B cell (primary cell): ENCODE results near the gene KCNK2. TPM values are rescaled to one million over a fixed set of nuclear protein-coding genes. Genes with fewer than 3 reads are reported as not detected.

ENCODE experiments used
- ATAC-seq: fragments of 200-7000 bp; cut with Tn5 transposase; one replicate; pipeline ENCODE4 v1.10.0; 2021; ENCODE audit warnings: low read depth, mild to moderate bottlenecking, moderate number of reproducible peaks, moderate library complexity
- CTCF ChIA-PET: fragments of 350-600 bp; sonication (Branson Sonifier 250); formaldehyde crosslinking; loops from one replicate; lab custom pipeline; 2021; ENCODE audit warnings: antibody characterized with exemption, inconsistent platforms; lab: Charles Lee
- POLR2A ChIA-PET: fragments of 350-600 bp; sonication (Branson Sonifier 250); formaldehyde crosslinking; loops from one replicate; lab custom pipeline; 2021; ENCODE audit warnings: antibody characterized with exemption; lab: Charles Lee
- DNase-seq: peaks from one replicate; pipeline ENCODE4 v3.0.0; 2013
- H2AFZ ChIP-seq: 2 replicates; pipeline ENCODE4 v1.6.1; 2012; ENCODE audit warnings: mild to moderate bottlenecking, low read depth, low read length; ENCODE audit not compliant: insufficient read depth, poor library complexity, severe bottlenecking
- H3K27ac ChIP-seq, 2 donors: 1 replicate in 1 of 2; 2 replicates in 1 of 2; pipeline ENCODE4 v1.5.1; 2012 to 2013; ENCODE audit warnings: low read length in 2 of 2, mild to moderate bottlenecking in 2 of 2, moderate library complexity in 1 of 2
- H3K27me3 ChIP-seq, 4 experiments: fragments of 200-600 bp in 1 of 4; sonication (generic) in 1 of 4; replicated peaks in 1 of 4; 1 replicate in 2 of 4; 2 replicates in 2 of 4; pipeline versions ENCODE4 v1.6.1 to v1.7.0; 2013 to 2016; ENCODE audit warnings: low read length in 3 of 4, mild to moderate bottlenecking in 2 of 4, mixed read lengths in 1 of 4, moderate library complexity in 1 of 4; ENCODE audit not compliant: insufficient read depth in 4 of 4, control insufficient read depth in 3 of 4; ENCODE audit errors: control extremely low read depth in 1 of 4
- H3K36me3 ChIP-seq, 2 experiments: replicated peaks in 1 of 2; 1 replicate in 1 of 2; 2 replicates in 1 of 2; pipeline versions ENCODE4 v1.6.1 to v1.7.1; 2013; ENCODE audit warnings: low read length in 1 of 2; ENCODE audit not compliant: insufficient read depth in 2 of 2, control insufficient read depth in 1 of 2; ENCODE audit errors: control extremely low read depth in 1 of 2, extremely low read depth in 1 of 2
- H3K4me1 ChIP-seq, 2 donors: fragments of 200-600 bp in 1 of 2; sonication (generic) in 1 of 2; 1 replicate in 1 of 2; 2 replicates in 1 of 2; pipeline versions ENCODE4 v1.5.1 to v1.6.1; 2013 to 2017; ENCODE audit warnings: low read length in 2 of 2; ENCODE audit not compliant: control insufficient read depth in 2 of 2, insufficient read depth in 2 of 2
- H3K4me2 ChIP-seq: replicated peaks from 2 replicates; pipeline ENCODE3; 2012; ENCODE audit warnings: mild to moderate bottlenecking, low read depth, low read length; ENCODE audit not compliant: poor library complexity, severe bottlenecking
- H3K4me3 ChIP-seq, 5 experiments: fragments of 200-600 bp in 1 of 5; sonication (generic) in 1 of 5; 1 replicate in 3 of 5; 2 replicates in 2 of 5; pipeline versions ENCODE4 v1.5.1 to v1.7.0; 2011 to 2016; ENCODE audit warnings: low read length in 4 of 5, mild to moderate bottlenecking in 4 of 5, low read depth in 2 of 5, control low read depth in 1 of 5, moderate library complexity in 1 of 5; ENCODE audit not compliant: insufficient read depth in 1 of 5; ENCODE audit errors: control extremely low read depth in 1 of 5, extremely low read depth in 1 of 5
- H3K79me2 ChIP-seq: fragments of 200-600 bp; sonication (generic); one replicate; pipeline ENCODE4 v1.6.0; 2016; ENCODE audit warnings: low read length; ENCODE audit not compliant: control insufficient read depth, insufficient read depth
- H3K9ac ChIP-seq: fragments of 200-600 bp; sonication (generic); 2 replicates; pipeline ENCODE4 v1.6.1; 2017; ENCODE audit warnings: mild to moderate bottlenecking, low read length, moderate library complexity
- H3K9me3 ChIP-seq, 3 donors: one replicate each; pipeline versions ENCODE4 v1.6.1 to v1.7.1; 2013; ENCODE audit warnings: low read length in 2 of 3; ENCODE audit not compliant: control insufficient read depth in 2 of 3, insufficient read depth in 1 of 3; ENCODE audit errors: control extremely low read depth in 1 of 3
- H4K20me1 ChIP-seq: 2 replicates; pipeline ENCODE4 v1.6.0; 2012; ENCODE audit warnings: mild to moderate bottlenecking, low read length; ENCODE audit not compliant: insufficient read depth, control insufficient read depth, poor library complexity, severe bottlenecking
- H3K27ac Mint-ChIP-seq: one replicate; pipeline ENCODE4 v1.8.0; 2021; ENCODE audit warnings: mixed read lengths
- H3K27me3 Mint-ChIP-seq: one replicate; pipeline ENCODE4 v1.8.0; 2021; ENCODE audit warnings: mixed read lengths
- H3K4me1 Mint-ChIP-seq: one replicate; pipeline ENCODE4 v1.8.0; 2021; ENCODE audit warnings: mixed read lengths
- H3K4me3 Mint-ChIP-seq: one replicate; pipeline ENCODE4 v1.8.0; 2021; ENCODE audit warnings: mixed read lengths
- H3K9me3 Mint-ChIP-seq: one replicate; pipeline ENCODE4 v1.8.0; 2022; ENCODE audit warnings: mixed read lengths; ENCODE audit not compliant: insufficient read depth
- EZH2 ChIP-seq: IDR thresholded peaks from 2 replicates; pipeline ENCODE4 v1.6.1; 2012; ENCODE audit warnings: borderline replicate concordance, low read depth, mild to moderate bottlenecking, moderate library complexity, low read length; ENCODE audit not compliant: insufficient read depth, poor library complexity, severe bottlenecking
- WGBS: methylation state at CpG from one replicate; pipeline ENCODE4 v1.1.5; 2013; ENCODE audit warnings: missing lambda C conversion rate; ENCODE audit not compliant: insufficient coverage; 5-methylcytosine and 5-hydroxymethylcytosine counted together
- intact Hi-C: fragments of 100-400 bp; cut with micrococcal nuclease; formaldehyde crosslinking; loops from one replicate; pipeline ENCODE4 v1.10.0; 2022
- polyA plus RNA-seq: library from polyadenylated mRNA; depleted of rRNA; stranded (reverse); fragments of >200 nt; gene quantifications from 2 replicates; pipeline ENCODE4 v1.2.3, GENCODE V29; 2012
- total RNA-seq, 2 donors: library from RNA; stranded (reverse); fragments of 120-200 nt in 1 of 2; gene quantifications; 1 replicate in 1 of 2; 2 replicates in 1 of 2; pipeline versions ENCODE4 v1.2.3 to v1.2.4, GENCODE V29; 2013 to 2022
- TF ChIP-seq, protein P1 (sequence below): fragments of 200-600 bp; IDR thresholded peaks from one replicate; pipeline ENCODE4 v1.8.0; 2022; ENCODE audit warnings: antibody characterized with exemption, mild to moderate bottlenecking

The KCNK2 gene
- total and polyA plus RNA-seq, 2 donors (not counting 1 experiment from before 2014, with no cell fraction given): not detected

DNA sequence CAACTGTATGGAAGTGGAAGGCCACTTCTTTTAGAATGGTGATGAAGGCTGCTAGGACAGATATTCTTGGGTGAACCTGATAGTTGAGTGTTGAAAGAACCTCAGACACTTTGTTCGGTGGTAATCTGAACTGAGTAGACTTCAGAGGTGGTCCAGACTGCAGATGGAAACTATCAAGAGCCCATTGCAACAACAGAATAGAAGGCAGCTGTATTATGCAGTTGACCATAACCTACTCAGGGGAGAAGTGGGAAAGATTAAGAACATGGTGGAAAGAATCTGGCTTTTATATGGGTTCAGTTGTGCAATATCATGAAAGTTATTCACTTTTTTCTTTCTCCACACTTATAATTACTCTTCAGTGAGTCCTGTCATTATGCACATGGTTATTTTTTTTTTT is 194.0 kb downstream of the KCNK2 start:
- DNase-seq (no peak), ATAC-seq (no peak)
- H3K4me1 ChIP-seq: no peaks in the 10 kb centered on the region
- H4K20me1 ChIP-seq: no peaks in the 10 kb centered on the region
- no peak overlapping the region for H3K4me2 ChIP-seq
- H3K9me3 Mint-ChIP-seq: peaks cover 1% of the 10 kb centered on the region
- no peaks in the 10 kb centered on the region for H3K9me3 ChIP-seq
- ChIA-PET CTCF (no interaction called here), POLR2A (no interaction called here)
- no peaks in the 10 kb centered on the region for H3K36me3 ChIP-seq
- H3K27me3 ChIP-seq: no peaks in the 10 kb centered on the region
- H3K4me1 Mint-ChIP-seq: no peaks in the 10 kb centered on the region
- no CpG with 5 or more reads among the region's 1 CpG for WGBS
- TF ChIP-seq, protein P1, sequence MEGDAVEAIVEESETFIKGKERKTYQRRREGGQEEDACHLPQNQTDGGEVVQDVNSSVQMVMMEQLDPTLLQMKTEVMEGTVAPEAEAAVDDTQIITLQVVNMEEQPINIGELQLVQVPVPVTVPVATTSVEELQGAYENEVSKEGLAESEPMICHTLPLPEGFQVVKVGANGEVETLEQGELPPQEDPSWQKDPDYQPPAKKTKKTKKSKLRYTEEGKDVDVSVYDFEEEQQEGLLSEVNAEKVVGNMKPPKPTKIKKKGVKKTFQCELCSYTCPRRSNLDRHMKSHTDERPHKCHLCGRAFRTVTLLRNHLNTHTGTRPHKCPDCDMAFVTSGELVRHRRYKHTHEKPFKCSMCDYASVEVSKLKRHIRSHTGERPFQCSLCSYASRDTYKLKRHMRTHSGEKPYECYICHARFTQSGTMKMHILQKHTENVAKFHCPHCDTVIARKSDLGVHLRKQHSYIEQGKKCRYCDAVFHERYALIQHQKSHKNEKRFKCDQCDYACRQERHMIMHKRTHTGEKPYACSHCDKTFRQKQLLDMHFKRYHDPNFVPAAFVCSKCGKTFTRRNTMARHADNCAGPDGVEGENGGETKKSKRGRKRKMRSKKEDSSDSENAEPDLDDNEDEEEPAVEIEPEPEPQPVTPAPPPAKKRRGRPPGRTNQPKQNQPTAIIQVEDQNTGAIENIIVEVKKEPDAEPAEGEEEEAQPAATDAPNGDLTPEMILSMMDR: no peak
- no peak for TF ChIP-seq EZH2
- intact Hi-C loops: no loop called here
- no peak overlapping the region for H3K4me3 Mint-ChIP-seq
- H2AFZ ChIP-seq: no peak overlapping the region
- H3K27me3 Mint-ChIP-seq: no peaks in the 10 kb centered on the region
- no peak overlapping the region for H3K9ac ChIP-seq
- H3K79me2 ChIP-seq: no peaks in the 10 kb centered on the region
- no peak overlapping the region for H3K27ac Mint-ChIP-seq
- no peak overlapping the region for H3K27ac ChIP-seq
- no peak overlapping the region for H3K4me3 ChIP-seq

DNA sequence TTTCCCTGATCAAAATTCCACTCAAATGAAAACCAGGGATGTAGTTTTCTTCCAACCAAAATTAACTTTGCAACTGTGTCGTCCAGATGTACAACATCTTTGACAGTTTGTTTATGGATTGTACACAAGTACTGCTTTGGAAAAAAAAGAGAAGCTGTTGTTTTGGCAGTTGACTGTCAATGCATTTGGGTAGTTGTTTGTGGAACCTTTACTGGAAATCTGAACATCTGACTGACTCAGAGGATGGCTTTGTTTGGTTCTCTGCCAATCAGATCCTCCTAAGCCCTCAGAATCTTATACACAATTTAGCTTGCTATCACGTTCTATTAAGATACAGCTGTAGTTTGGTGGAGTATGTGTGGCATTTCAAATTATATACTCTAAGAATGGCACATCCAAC is 195.0 kb downstream of the KCNK2 start:
- Histone ChIP-seq H3K4me2 (no peak overlapping the region), H3K9ac (no peak overlapping the region), H3K27me3 (no peaks in the 10 kb centered on the region), H3K79me2 (no peaks in the 10 kb centered on the region), H4K20me1 (no peaks in the 10 kb centered on the region), H3K27ac (no peak overlapping the region), H3K4me1 (no peaks in the 10 kb centered on the region), H3K36me3 (no peaks in the 10 kb centered on the region), H3K4me3 (no peak overlapping the region), H2AFZ (no peak overlapping the region), H3K9me3 (no peaks in the 10 kb centered on the region)
- no CpG with 5 or more reads among the region's 2 CpGs for WGBS
- POLR2A ChIA-PET: no interaction called here
- Mint-ChIP-seq H3K27me3 (no peaks in the 10 kb centered on the region), H3K4me3 (no peak overlapping the region), H3K9me3 (peaks cover 1% of the 10 kb centered on the region), H3K4me1 (no peaks in the 10 kb centered on the region), H3K27ac (no peak overlapping the region)
- CTCF ChIA-PET: no interaction called here
- ATAC-seq: no peak
- TF ChIP-seq, protein P1: no peak
- no peak for TF ChIP-seq EZH2
- intact Hi-C loops: no loop called here
- no peak for DNase-seq
